Thyroid gland (tissue), 4 donors: Measurements from ENCODE around the gene LRTM1.

Experiments
- CTCF ChIP-seq, 6 experiments: fragments of 200-600 bp in 3 of 6; fragments of 450-650 bp in 3 of 6; sonication (generic) in 3 of 6; IDR thresholded peaks; one replicate each; pipeline ENCODE4 v1.5.1; 2016 to 2019; ENCODE audit warnings: antibody characterized with exemption in 6 of 6, mild to moderate bottlenecking in 2 of 6, inconsistent platforms in 1 of 6, moderate library complexity in 1 of 6
- POLR2A ChIP-seq, 2 donors: fragments of 450-650 bp; IDR thresholded peaks; one replicate each; pipeline ENCODE4 v1.6.1; 2017; ENCODE audit warnings: antibody characterized with exemption in 2 of 2, mild to moderate bottlenecking in 2 of 2, moderate library complexity in 1 of 2

- no peak for TF ChIP-seq POLR2A (IDR thresholded peaks at IDR 0.05)
- no peak for TF ChIP-seq CTCF (IDR thresholded peaks at IDR 0.05)
These were observed 41.8 kb upstream of the LRTM1 start for GRCh38 chr3:54969652-54970051.
